H1 (cell line): ENCODE results near the gene TRAPPC11. TPM values are rescaled to one million over a fixed set of nuclear protein-coding genes. Genes with fewer than 3 reads are reported as not detected.

Experiments
- EP300 ChIP-seq, 2 experiments: IDR thresholded peaks; 1 replicate in 1 of 2; 2 replicates in 1 of 2; pipeline ENCODE4 v1.6.1; 2011 to 2012; ENCODE audit warnings: low read depth in 2 of 2, low read length in 2 of 2, mild to moderate bottlenecking in 2 of 2, borderline replicate concordance in 1 of 2, inconsistent platforms in 1 of 2, moderate library complexity in 1 of 2
- GTF2F1 ChIP-seq: IDR thresholded peaks from 2 replicates; pipeline ENCODE4 v1.6.1; 2012; ENCODE audit warnings: low read depth, low read length, improper control_type of control experiment, borderline replicate concordance
- HDAC6 ChIP-seq: IDR thresholded peaks from one replicate; pipeline ENCODE4 v1.7.1; 2012; ENCODE audit warnings: low read depth, mild to moderate bottlenecking, inconsistent platforms, low read length, moderate library complexity
- PHF8 ChIP-seq: fragments of 200-600 bp; sonication (generic); conservative IDR thresholded peaks from 2 replicates; pipeline ENCODE4 v1.7.1; 2012; ENCODE audit warnings: low read depth, mild to moderate bottlenecking, inconsistent platforms, low read length, moderate library complexity
- SP1 ChIP-seq: IDR thresholded peaks from 2 replicates; pipeline ENCODE4 v1.6.1; 2011; ENCODE audit warnings: low read depth, low read length
- TAF7 ChIP-seq: optimal IDR thresholded peaks from 2 replicates; pipeline ENCODE3; 2011; ENCODE audit warnings: low read depth, mild to moderate bottlenecking, inconsistent platforms, low read length, moderate library complexity, borderline replicate concordance
- TCF12 ChIP-seq: IDR thresholded peaks from 2 replicates; pipeline ENCODE4 v1.6.1; 2011; ENCODE audit warnings: low read depth, mild to moderate bottlenecking, low read length
- polyA plus RNA-seq, 7 experiments: library from polyadenylated mRNA; depleted of rRNA in 3 of 7; stranded (reverse) in 5 of 7; unstranded in 2 of 7; fragments of >200 nt in 5 of 7; fragments of 200-250 nt in 2 of 7; gene quantifications; 1 replicate in 5 of 7; 2 replicates in 1 of 7; 4 replicates in 1 of 7; pipeline versions ENCODE4 v1.2.1 to v1.2.3, GENCODE V29; 2011 to 2013; ENCODE audit warnings: missing spikeins in 2 of 7, mixed read lengths in 2 of 7
- total RNA-seq: library from RNA; stranded (reverse); fragmentation: NEBNext Ultra II Directional; extraction: Animal tissue kit (Norgen Biotek cat#: 25700); gene quantifications from 2 replicates; pipeline ENCODE4 v1.2.1, GENCODE V29; 2021
- TF ChIP-seq, protein P1 (sequence below): IDR thresholded peaks from 2 replicates; pipeline ENCODE4 v1.6.1; 2012; ENCODE audit warnings: inconsistent platforms
- TF ChIP-seq, protein P2 (sequence below): IDR thresholded peaks from 2 replicates; pipeline ENCODE4 v1.6.1; 2012; ENCODE audit warnings: inconsistent platforms

The TRAPPC11 gene
- total and polyA plus RNA-seq, 2 of the 8 experiments (the other 6 are each of a cell fraction or from before 2014, with no cell fraction given): 19.2 to 25.9 TPM

DNA sequence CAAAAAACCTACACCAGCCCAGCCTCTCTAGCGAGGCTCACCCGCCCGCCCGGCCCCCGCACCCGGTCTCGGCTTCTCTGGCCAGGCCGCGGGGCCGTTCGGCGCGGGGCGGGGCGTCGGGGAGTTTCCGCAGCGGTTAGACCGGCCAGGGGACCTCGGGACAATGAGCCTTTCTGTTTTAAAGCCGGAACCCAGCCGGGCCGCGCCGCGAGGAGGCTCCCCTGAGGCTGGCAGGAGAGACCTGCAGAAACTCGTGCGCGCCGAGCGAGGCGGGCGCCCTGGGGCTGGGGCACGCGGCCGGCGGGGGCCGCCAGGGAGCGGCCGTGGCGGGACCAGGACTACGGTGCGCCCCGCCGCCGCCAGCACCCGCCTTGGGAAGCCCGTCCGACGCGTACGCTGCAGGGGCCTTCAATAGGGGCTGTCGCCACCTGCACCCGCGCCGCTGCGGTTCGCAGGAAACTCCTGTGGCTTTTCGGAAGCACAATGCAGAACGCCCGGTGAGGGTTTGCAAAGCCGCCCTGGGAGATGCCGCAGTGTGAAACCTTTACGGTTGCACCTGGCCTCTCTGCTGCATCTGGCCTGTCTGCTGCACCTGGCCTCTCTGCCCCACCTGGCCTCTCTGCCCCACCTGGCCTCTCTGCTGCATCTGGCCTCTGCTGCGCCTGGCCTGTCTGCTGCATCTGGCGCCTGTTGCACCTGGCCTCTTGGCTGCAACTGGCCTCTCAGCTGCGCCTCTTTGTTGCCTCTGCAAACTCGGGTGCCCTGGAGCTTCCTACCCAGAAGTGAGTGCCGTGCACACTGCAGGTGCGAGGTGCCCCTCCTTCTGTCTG is 63.9 kb downstream of the TRAPPC11 start (continued):
- TF ChIP-seq, protein P1, sequence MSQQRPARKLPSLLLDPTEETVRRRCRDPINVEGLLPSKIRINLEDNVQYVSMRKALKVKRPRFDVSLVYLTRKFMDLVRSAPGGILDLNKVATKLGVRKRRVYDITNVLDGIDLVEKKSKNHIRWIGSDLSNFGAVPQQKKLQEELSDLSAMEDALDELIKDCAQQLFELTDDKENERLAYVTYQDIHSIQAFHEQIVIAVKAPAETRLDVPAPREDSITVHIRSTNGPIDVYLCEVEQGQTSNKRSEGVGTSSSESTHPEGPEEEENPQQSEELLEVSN: peak; percentile 64; the same call in 1 of the 2 replicates
- TF ChIP-seq HDAC6 (peak; percentile 50), GTF2F1 (no peak), SP1 (no peak), EP300 (IDR thresholded peaks at IDR 0.05; ENCODE audit: borderline replicate concordance in 1 of 2, low read depth in 2 of 2, low read length in 2 of 2) (peak in 1 of 2 experiments; percentile 82; a peak in 1 of 3 replicates), TAF7 (peak; percentile 8), TCF12 (0 out of 2 replicates have a peak, but pooled peaks have one; percentile 62), PHF8 (0 out of 2 replicates have a peak, but pooled peaks have one; percentile 41)
- TF ChIP-seq, protein P2, sequence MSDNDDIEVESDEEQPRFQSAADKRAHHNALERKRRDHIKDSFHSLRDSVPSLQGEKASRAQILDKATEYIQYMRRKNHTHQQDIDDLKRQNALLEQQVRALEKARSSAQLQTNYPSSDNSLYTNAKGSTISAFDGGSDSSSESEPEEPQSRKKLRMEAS: peak; percentile 9
- TF ChIP-seq, all 59 proteins: peak for 16
